KOPT-K1 (cell line): ENCODE measurements around the gene GSPT1.
"Not testable (repeated sequence)": the region's sequence is repeated elsewhere in the genome, so short reads cannot be mapped to it uniquely, and the experiment has no call there.

Experiments used
- H3K27ac ChIP-seq: fragments of 200-600 bp; sonication (generic); 2 replicates; pipeline ENCODE4 v1.5.1; 2016; ENCODE audit warnings: antibody characterized with exemption, mild to moderate bottlenecking, low read depth, low read length; ENCODE audit not compliant: poor library complexity, severe bottlenecking
- H3K36me3 ChIP-seq: fragments of 200-600 bp; sonication (generic); 2 replicates; pipeline ENCODE4 v1.5.1; 2017; ENCODE audit warnings: antibody characterized with exemption, mild to moderate bottlenecking, low read length, moderate library complexity; ENCODE audit not compliant: insufficient read depth
- H3K9me3 ChIP-seq: fragments of 200-600 bp; sonication (generic); 2 replicates; pipeline ENCODE4 v1.5.1; 2017; ENCODE audit warnings: antibody characterized with exemption, low read length, mild to moderate bottlenecking; ENCODE audit not compliant: insufficient read depth, poor library complexity, severe bottlenecking

Gene GSPT1

GRCh38 chr16:11848842-11849241 lies 66.9 kb downstream of the GSPT1 start:
- H3K27ac ChIP-seq = no peak overlapping the region
- peaks cover 64% of the 10 kb centered on the region for H3K36me3 ChIP-seq
- no peaks in the 10 kb centered on the region for H3K9me3 ChIP-seq

GRCh38 chr16:11844499-11844898 lies 71.3 kb downstream of the GSPT1 start:
- Histone ChIP-seq H3K27ac (no peak overlapping the region), H3K9me3 (no peaks in the 10 kb centered on the region), H3K36me3 (peaks cover 99% of the 10 kb centered on the region)

- H3K27ac ChIP-seq = no peak overlapping the region
- H3K9me3 ChIP-seq = no peaks in the 10 kb centered on the region
- H3K36me3 ChIP-seq = peaks cover 99% of the 10 kb centered on the region
Observed at GRCh38 chr16:11843861-11844260, 71.9 kb downstream of the GSPT1 start.

GRCh38 chr16:11843206-11843605 lies 72.5 kb downstream of the GSPT1 start:
- peaks cover 99% of the 10 kb centered on the region for H3K36me3 ChIP-seq
- no peaks in the 10 kb centered on the region for H3K9me3 ChIP-seq
- H3K27ac ChIP-seq = no peak overlapping the region

GRCh38 chr16:11841026-11841425 lies 74.7 kb downstream of the GSPT1 start:
- no peak overlapping the region for H3K27ac ChIP-seq
- H3K36me3 ChIP-seq = peaks cover 99% of the 10 kb centered on the region
- no peaks in the 10 kb centered on the region for H3K9me3 ChIP-seq

GRCh38 chr16:11836650-11837244 lies 79.0 kb downstream of the GSPT1 start:
- H3K9me3 ChIP-seq = no peaks in the 10 kb centered on the region
- H3K36me3 ChIP-seq = peaks cover 66% of the 10 kb centered on the region
- H3K27ac ChIP-seq = no peak overlapping the region

- H3K9me3 ChIP-seq = no peaks in the 10 kb centered on the region
- H3K36me3 ChIP-seq = peaks cover 59% of the 10 kb centered on the region
- no peak overlapping the region for H3K27ac ChIP-seq
Observed at GRCh38 chr16:11835891-11836649, 79.7 kb downstream of the GSPT1 start.

GRCh38 chr16:11835309-11835708 lies 80.4 kb downstream of the GSPT1 start:
- H3K36me3 ChIP-seq = peaks cover 52% of the 10 kb centered on the region

GRCh38 chr16:11833951-11834695 lies 81.6 kb downstream of the GSPT1 start:
- Histone ChIP-seq H3K9me3 (no peaks in the 10 kb centered on the region), H3K27ac (no peak overlapping the region), H3K36me3 (peaks cover 40% of the 10 kb centered on the region)

More at GRCh38 chr16:11835309-11835708, 80.4 kb downstream of the GSPT1 start:
- Histone ChIP-seq H3K27ac (no peak overlapping the region), H3K9me3 (no peaks in the 10 kb centered on the region)

- Histone ChIP-seq H3K36me3 (no peaks in the 10 kb centered on the region), H3K9me3 (no peaks in the 10 kb centered on the region), H3K27ac (no peak overlapping the region)
Observed at GRCh38 chr16:11828696-11829095, 87.1 kb downstream of the GSPT1 start.

GRCh38 chr16:11825520-11826165 lies 90.1 kb downstream of the GSPT1 start:
- H3K9me3 ChIP-seq, H3K27ac ChIP-seq, H3K36me3 ChIP-seq: not testable (repeated sequence)

- H3K36me3 ChIP-seq = no peaks in the 10 kb centered on the region
- H3K9me3 ChIP-seq = no peaks in the 10 kb centered on the region
- no peak overlapping the region for H3K27ac ChIP-seq
Observed at GRCh38 chr16:11824362-11824761, 91.4 kb downstream of the GSPT1 start.

GRCh38 chr16:11823645-11824044 lies 92.1 kb downstream of the GSPT1 start:
- H3K9me3 ChIP-seq, H3K36me3 ChIP-seq, H3K27ac ChIP-seq: not testable (repeated sequence)

- Histone ChIP-seq H3K36me3 (no peaks in the 10 kb centered on the region), H3K9me3 (no peaks in the 10 kb centered on the region), H3K27ac (no peak overlapping the region)
Observed at GRCh38 chr16:11819798-11820197, 96.0 kb downstream of the GSPT1 start.

GRCh38 chr16:11818970-11819369 lies 96.8 kb downstream of the GSPT1 start:
- H3K27ac ChIP-seq, H3K36me3 ChIP-seq, H3K9me3 ChIP-seq: not testable (repeated sequence)
